ENCODE measurements around the gene NBEA.
A peak's percentile ranks its signal among the peaks of the same experiment; 100 is the strongest.

NBEA gene

GRCh38 chr13:35512271-35512920, 570.3 kb downstream of the NBEA start:
- peak; percentile 70 for DNase-seq (ENCODE audit: low read depth)

GRCh38 chr13:35514061-35514477, 572.0 kb downstream of the NBEA start:
- no peak for DNase-seq (ENCODE audit: low read depth)

- no peak for DNase-seq (ENCODE audit: low read depth)
These were observed 572.9 kb downstream of the NBEA start for GRCh38 chr13:35514801-35515502.

- DNase-seq (ENCODE audit: low read depth): no peak
These were observed 576.4 kb downstream of the NBEA start for GRCh38 chr13:35518337-35518946.

- no peak for DNase-seq (ENCODE audit: low read depth)
These were observed 582.1 kb downstream of the NBEA start for GRCh38 chr13:35524171-35524570.

- DNase-seq (ENCODE audit: low read depth): no peak
These were observed 584.5 kb downstream of the NBEA start for GRCh38 chr13:35526577-35526976.

- DNase-seq (ENCODE audit: low read depth): no peak
These were observed 585.4 kb downstream of the NBEA start for GRCh38 chr13:35527451-35527850.

- DNase-seq (ENCODE audit: low read depth): no peak
These were observed 588.1 kb downstream of the NBEA start for GRCh38 chr13:35530147-35530546.

GRCh38 chr13:35530581-35530980, 588.5 kb downstream of the NBEA start:
- DNase-seq (ENCODE audit: low read depth): no peak

GRCh38 chr13:35531526-35531925, 589.5 kb downstream of the NBEA start:
- no peak for DNase-seq (ENCODE audit: low read depth)

GRCh38 chr13:35534343-35534742, 592.3 kb downstream of the NBEA start:
- DNase-seq (ENCODE audit: low read depth): no peak

- DNase-seq (ENCODE audit: low read depth): no peak
These were observed 606.7 kb downstream of the NBEA start for GRCh38 chr13:35548790-35549189.

- DNase-seq (ENCODE audit: low read depth): peak; percentile 41
These were observed 607.4 kb downstream of the NBEA start for GRCh38 chr13:35549481-35549880.

- DNase-seq (ENCODE audit: low read depth): no peak
These were observed 610.2 kb downstream of the NBEA start for GRCh38 chr13:35552172-35552844.

- DNase-seq (ENCODE audit: low read depth): no peak
These were observed 613.0 kb downstream of the NBEA start for GRCh38 chr13:35554972-35555623.

- DNase-seq (ENCODE audit: low read depth): no peak
These were observed 615.4 kb downstream of the NBEA start for GRCh38 chr13:35557475-35557874.

GRCh38 chr13:35561540-35561939, 619.5 kb downstream of the NBEA start:
- DNase-seq (ENCODE audit: low read depth): no peak

GRCh38 chr13:35565273-35565672, 623.2 kb downstream of the NBEA start:
- DNase-seq (ENCODE audit: low read depth): no peak

GRCh38 chr13:35566340-35566739, 624.3 kb downstream of the NBEA start:
- DNase-seq (ENCODE audit: low read depth): no peak

- no peak for DNase-seq (ENCODE audit: low read depth)
These were observed 625.4 kb downstream of the NBEA start for GRCh38 chr13:35567406-35567980.

- DNase-seq (ENCODE audit: low read depth): no peak
These were observed 631.6 kb downstream of the NBEA start for GRCh38 chr13:35573639-35574038.

GRCh38 chr13:35592457-35592856, 650.4 kb downstream of the NBEA start:
- no peak for DNase-seq (ENCODE audit: low read depth)
